ENCODE results near the gene SLC41A2. TPM values are rescaled to one million over a fixed set of nuclear protein-coding genes. Genes with fewer than 3 reads are reported as not detected.

SLC41A2 gene
- total RNA-seq, 1 experiment from 2014 or later: 3.8 TPM

GRCh38 chr12:105001476-105001875 is 43.4 kb upstream of the SLC41A2 start:
- Mint-ChIP-seq H3K36me3 (peaks cover 92% of the 10 kb centered on the region), H3K9me3 (no peaks in the 10 kb centered on the region; the same call in none of the 2 replicates), H3K4me1 (no peaks in the 10 kb centered on the region), H3K27me3 (ENCODE audit: low read depth) (no peaks in the 10 kb centered on the region), H3K4me3 (no peak overlapping the region), H3K27ac (no peak overlapping the region)
- ATAC-seq: no peak
- DNase-seq (ENCODE audit: low spot score): no peak
- TF ChIP-seq CBFB (CRISPR knock-in tag; IDR thresholded peaks at IDR 0.05; ENCODE audit: low read depth): no peak
- TF ChIP-seq RELA (CRISPR knock-in tag; IDR thresholded peaks at IDR 0.05; ENCODE audit: borderline replicate concordance): no peak
- TF ChIP-seq SP1 (CRISPR knock-in tag; conservative IDR thresholded peaks at IDR 0.05): no peak
- TF ChIP-seq ZNF425 (CRISPR knock-in tag; conservative IDR thresholded peaks at IDR 0.05): no peak
- TF ChIP-seq ZBTB21 (CRISPR knock-in tag; IDR thresholded peaks at IDR 0.05; ENCODE audit: borderline replicate concordance): no peak
- TF ChIP-seq ETV6 (CRISPR knock-in tag; IDR thresholded peaks at IDR 0.05): no peak
- TF ChIP-seq ZNF232 (CRISPR knock-in tag; IDR thresholded peaks at IDR 0.05): no peak
- POLR2A ChIA-PET: no interaction called here
- CTCF ChIA-PET: no interaction called here

GRCh38 chr12:104999347-104999685 is 41.2 kb upstream of the SLC41A2 start:
- POLR2A ChIA-PET: no interaction called here
- Mint-ChIP-seq H3K27me3 (ENCODE audit: low read depth) (no peaks in the 10 kb centered on the region), H3K4me1 (no peaks in the 10 kb centered on the region), H3K27ac (no peak overlapping the region), H3K9me3 (no peaks in the 10 kb centered on the region; the same call in 1 of the 2 replicates), H3K4me3 (no peak overlapping the region), H3K36me3 (peaks cover 90% of the 10 kb centered on the region)
- DNase-seq (ENCODE audit: low spot score): no peak
- no peak for ATAC-seq
- CTCF ChIA-PET: no interaction called here
- TF ChIP-seq FOXK1 (CRISPR knock-in tag; IDR thresholded peaks at IDR 0.05) (no peak), E2F5 (CRISPR knock-in tag; IDR thresholded peaks at IDR 0.05) (no peak), ZNF425 (CRISPR knock-in tag; conservative IDR thresholded peaks at IDR 0.05) (no peak), CTCF (IDR thresholded peaks at IDR 0.05) (no peak), HMGXB4 (CRISPR knock-in tag; IDR thresholded peaks at IDR 0.05) (no peak), ZNF423 (CRISPR knock-in tag; IDR thresholded peaks at IDR 0.05) (no peak), ATF6 (CRISPR knock-in tag; IDR thresholded peaks at IDR 0.05) (no peak), ELF4 (CRISPR knock-in tag; IDR thresholded peaks at IDR 0.05; ENCODE audit: low read depth) (no peak), PRDM15 (CRISPR knock-in tag; IDR thresholded peaks at IDR 0.05) (no peak), SMAD4 (CRISPR knock-in tag; IDR thresholded peaks at IDR 0.05) (no peak), ZNF671 (CRISPR knock-in tag; IDR thresholded peaks at IDR 0.05) (no peak), SP1 (CRISPR knock-in tag; conservative IDR thresholded peaks at IDR 0.05) (no peak), ZNF281 (CRISPR knock-in tag; IDR thresholded peaks at IDR 0.05) (no peak)
